Suprapubic skin (tissue), 4 donors: ENCODE results near the gene NUDT21.

Experiments
- CTCF ChIP-seq, 2 donors: fragments of 200-600 bp in 1 of 2; fragments of 450-650 bp in 1 of 2; sonication (generic) in 1 of 2; IDR thresholded peaks; one replicate each; pipeline ENCODE4 v1.5.1; 2016 to 2019; ENCODE audit warnings: antibody characterized with exemption in 2 of 2, mild to moderate bottlenecking in 1 of 2, moderate library complexity in 1 of 2
- EP300 ChIP-seq: sonication (generic); formaldehyde crosslinking; IDR thresholded peaks from one replicate; pipeline ENCODE4 v1.6.1; 2017; ENCODE audit warnings: antibody characterized with exemption
- POLR2A ChIP-seq, 2 donors: fragments of 450-650 bp; IDR thresholded peaks; one replicate each; pipeline ENCODE4 v1.6.1; 2017; ENCODE audit warnings: antibody characterized with exemption in 2 of 2, mild to moderate bottlenecking in 2 of 2, moderate library complexity in 2 of 2
- POLR2AphosphoS5 ChIP-seq, 3 donors: sonication (generic); formaldehyde crosslinking; IDR thresholded peaks; one replicate each; pipeline ENCODE4 v1.6.1; 2017; ENCODE audit warnings: antibody characterized with exemption in 3 of 3

- TF ChIP-seq CTCF (IDR thresholded peaks at IDR 0.05), result no peak
- TF ChIP-seq POLR2AphosphoS5 (IDR thresholded peaks at IDR 0.05), result no peak
- no peak for TF ChIP-seq POLR2A (IDR thresholded peaks at IDR 0.05)
- no peak for TF ChIP-seq EP300
These were observed 42.6 kb downstream of the NUDT21 start for GRCh38 chr16:56408379-56409098.
